ENCODE measurements around the gene GOLGA6L10. TPM values are rescaled to one million over a fixed set of nuclear protein-coding genes. Genes with fewer than 3 reads are reported as not detected.
"Not testable (repeated sequence)": the region's sequence is repeated elsewhere in the genome, so short reads cannot be mapped to it uniquely, and the experiment has no call there.

GOLGA6L10 gene
- total and polyA plus RNA-seq, 4 donors, result 0.15 to 0.67 (median 0.37) TPM

DNA sequence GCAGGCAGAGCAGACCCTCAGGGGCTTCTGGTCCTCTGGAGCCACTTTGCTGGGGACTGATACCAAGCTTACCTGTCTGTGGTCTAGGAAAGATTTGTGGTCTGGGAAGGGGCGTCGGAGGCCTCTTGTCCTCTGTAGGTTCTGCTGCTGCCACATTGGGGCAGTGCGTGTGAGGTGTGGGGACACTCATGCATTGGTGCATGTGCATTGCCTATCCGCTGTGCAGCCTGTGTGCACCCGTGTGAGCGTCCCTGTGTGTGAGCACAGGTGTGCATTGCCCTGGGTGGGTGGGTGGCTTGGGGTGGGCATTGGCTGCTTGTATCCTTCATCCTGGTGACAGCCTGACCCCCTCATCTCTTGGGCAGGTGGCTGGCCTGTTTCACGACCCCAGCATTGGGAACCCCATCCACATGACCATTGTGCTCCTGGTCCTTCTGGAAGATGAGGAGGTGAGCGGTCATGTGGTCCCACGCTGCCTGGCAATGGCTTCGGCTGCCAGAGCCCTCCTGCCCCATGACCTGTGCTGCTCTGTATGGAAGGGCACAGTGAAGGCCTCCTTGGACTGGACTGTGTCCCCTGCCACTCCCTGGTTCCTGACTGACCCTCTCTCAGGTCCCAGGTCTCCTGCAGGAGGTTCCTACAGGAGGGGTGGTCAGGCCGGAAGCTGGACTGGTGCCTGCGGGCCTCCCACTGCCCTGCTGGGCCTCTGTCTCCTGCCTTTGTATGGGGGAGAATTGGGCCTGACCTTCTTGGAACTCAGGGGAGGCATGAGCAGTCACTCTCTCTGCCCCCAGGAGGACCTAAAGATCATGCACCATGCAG is 45.1 kb downstream of the GOLGA6L10 start:
- Histone ChIP-seq H3K27ac (ENCODE audit: low read depth in 1 of 2, low read length in 2 of 2) (no peak overlapping the region), H3K4me1 (ENCODE audit: control insufficient read depth in 4 of 4, insufficient read depth in 4 of 4, low read length in 3 of 4) (no peaks in the 10 kb centered on the region), H3K4me3 (ENCODE audit: low read depth in 1 of 3, low read length in 3 of 3) (no peak overlapping the region), H3K36me3 (ENCODE audit: control insufficient read depth in 4 of 4, insufficient read depth in 3 of 4, low read depth in 1 of 4, low read length in 3 of 4) (no peaks in the 10 kb centered on the region), H3K9ac (ENCODE audit: low read depth in 1 of 2, low read length in 2 of 2) (no peak overlapping the region), H3K27me3 (ENCODE audit: control insufficient read depth in 4 of 4, insufficient read depth in 4 of 4, low read length in 3 of 4) (no peaks in the 10 kb centered on the region), H3K9me3 (ENCODE audit: control insufficient read depth in 4 of 4, low read length in 3 of 4) (no peaks in the 10 kb centered on the region)
- peak; percentile 23 for DNase-seq (ENCODE audit: low spot score)
- TF ChIP-seq YY1 (IDR thresholded peaks at IDR 0.05), result no peak
- TF ChIP-seq TAF1 (conservative IDR thresholded peaks at IDR 0.05), result no peak
- TF ChIP-seq GABPA (IDR thresholded peaks at IDR 0.05 in 1 of 2, conservative IDR thresholded peaks at IDR 0.05 in 1 of 2), result no peak
- no peak for TF ChIP-seq FOXA1 (IDR thresholded peaks at IDR 0.05)
- no peak for TF ChIP-seq HNF4G (IDR thresholded peaks at IDR 0.05)
- no peak for TF ChIP-seq FOXA2 (IDR thresholded peaks at IDR 0.05)
- TF ChIP-seq, protein P1, sequence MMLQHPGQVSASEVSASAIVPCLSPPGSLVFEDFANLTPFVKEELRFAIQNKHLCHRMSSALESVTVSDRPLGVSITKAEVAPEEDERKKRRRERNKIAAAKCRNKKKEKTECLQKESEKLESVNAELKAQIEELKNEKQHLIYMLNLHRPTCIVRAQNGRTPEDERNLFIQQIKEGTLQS (IDR thresholded peaks at IDR 0.05), result no peak
- TF ChIP-seq SP1 (IDR thresholded peaks at IDR 0.05), result no peak
- TF ChIP-seq, protein P2, sequence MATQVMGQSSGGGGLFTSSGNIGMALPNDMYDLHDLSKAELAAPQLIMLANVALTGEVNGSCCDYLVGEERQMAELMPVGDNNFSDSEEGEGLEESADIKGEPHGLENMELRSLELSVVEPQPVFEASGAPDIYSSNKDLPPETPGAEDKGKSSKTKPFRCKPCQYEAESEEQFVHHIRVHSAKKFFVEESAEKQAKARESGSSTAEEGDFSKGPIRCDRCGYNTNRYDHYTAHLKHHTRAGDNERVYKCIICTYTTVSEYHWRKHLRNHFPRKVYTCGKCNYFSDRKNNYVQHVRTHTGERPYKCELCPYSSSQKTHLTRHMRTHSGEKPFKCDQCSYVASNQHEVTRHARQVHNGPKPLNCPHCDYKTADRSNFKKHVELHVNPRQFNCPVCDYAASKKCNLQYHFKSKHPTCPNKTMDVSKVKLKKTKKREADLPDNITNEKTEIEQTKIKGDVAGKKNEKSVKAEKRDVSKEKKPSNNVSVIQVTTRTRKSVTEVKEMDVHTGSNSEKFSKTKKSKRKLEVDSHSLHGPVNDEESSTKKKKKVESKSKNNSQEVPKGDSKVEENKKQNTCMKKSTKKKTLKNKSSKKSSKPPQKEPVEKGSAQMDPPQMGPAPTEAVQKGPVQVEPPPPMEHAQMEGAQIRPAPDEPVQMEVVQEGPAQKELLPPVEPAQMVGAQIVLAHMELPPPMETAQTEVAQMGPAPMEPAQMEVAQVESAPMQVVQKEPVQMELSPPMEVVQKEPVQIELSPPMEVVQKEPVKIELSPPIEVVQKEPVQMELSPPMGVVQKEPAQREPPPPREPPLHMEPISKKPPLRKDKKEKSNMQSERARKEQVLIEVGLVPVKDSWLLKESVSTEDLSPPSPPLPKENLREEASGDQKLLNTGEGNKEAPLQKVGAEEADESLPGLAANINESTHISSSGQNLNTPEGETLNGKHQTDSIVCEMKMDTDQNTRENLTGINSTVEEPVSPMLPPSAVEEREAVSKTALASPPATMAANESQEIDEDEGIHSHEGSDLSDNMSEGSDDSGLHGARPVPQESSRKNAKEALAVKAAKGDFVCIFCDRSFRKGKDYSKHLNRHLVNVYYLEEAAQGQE (IDR thresholded peaks at IDR 0.05), result no peak
- WGBS, result 93% methylated on average over 12 of the region's 12 CpGs

DNA sequence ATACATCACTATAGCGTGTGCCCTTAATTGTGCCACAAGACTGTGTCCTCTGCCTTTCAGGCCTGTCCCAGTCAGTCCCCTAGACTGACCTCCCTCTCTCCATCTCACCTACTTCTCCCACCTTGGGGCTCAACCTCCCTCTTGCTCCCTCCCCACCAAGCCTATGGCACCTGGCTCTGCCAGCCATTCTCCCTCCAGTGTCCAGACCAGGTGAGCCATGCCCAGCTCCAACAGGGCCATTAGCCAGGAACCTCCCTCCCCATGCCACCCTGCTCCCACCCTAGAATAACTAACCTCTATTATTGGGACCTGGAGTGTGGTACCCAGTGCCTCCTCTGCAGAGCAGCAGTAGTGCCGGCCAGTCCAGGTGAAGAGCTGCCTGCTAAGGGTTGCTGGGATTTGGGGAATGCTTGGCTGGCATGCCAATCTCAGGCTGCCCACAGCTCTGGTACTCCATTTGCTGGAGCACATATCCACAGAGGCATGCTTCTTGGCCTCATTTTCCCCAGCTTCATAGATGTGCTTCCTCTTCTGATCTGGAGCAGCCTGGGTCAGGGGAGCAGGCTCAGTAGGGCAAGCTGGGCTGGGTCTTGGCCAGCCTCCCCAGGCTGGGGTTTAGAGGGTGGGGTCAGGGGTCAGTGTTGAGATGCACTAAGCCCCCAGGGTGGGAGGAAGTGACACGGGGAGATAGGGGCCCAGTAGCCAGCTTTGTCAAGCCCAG is 47.8 kb downstream of the GOLGA6L10 start:
- Histone ChIP-seq H3K27ac (ENCODE audit: low read depth in 1 of 2, low read length in 2 of 2) (no peak overlapping the region), H3K9me3 (ENCODE audit: control insufficient read depth in 4 of 4, low read length in 3 of 4) (no peaks in the 10 kb centered on the region), H3K4me1 (ENCODE audit: control insufficient read depth in 4 of 4, insufficient read depth in 4 of 4, low read length in 3 of 4) (no peaks in the 10 kb centered on the region)

DNA sequence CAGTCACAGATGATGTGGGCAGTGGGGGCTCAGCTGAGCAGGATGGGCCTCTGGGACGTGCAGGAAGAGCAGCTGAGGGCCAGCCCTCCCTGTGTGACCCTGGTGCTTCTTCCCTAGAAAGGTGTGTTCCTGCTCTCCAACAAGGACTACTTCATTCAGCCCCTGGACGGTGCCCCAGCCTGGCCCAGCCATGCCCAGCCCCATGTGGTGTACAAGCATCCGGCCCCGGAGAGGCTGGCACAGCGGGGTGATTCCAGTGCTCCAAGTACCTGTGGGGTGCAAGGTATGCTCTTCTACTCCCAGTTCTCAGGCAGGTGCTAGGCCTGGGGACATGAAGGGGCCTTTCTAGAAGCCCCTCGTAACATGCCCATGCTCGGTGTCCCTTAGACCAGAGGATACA is 48.4 kb downstream of the GOLGA6L10 start:
- Histone ChIP-seq H3K4me1 (ENCODE audit: control insufficient read depth in 4 of 4, insufficient read depth in 4 of 4, low read length in 3 of 4) (no peaks in the 10 kb centered on the region), H3K36me3 (ENCODE audit: control insufficient read depth in 4 of 4, insufficient read depth in 3 of 4, low read depth in 1 of 4, low read length in 3 of 4) (no peaks in the 10 kb centered on the region), H3K9me3 (ENCODE audit: control insufficient read depth in 4 of 4, low read length in 3 of 4) (no peaks in the 10 kb centered on the region), H3K27me3 (ENCODE audit: control insufficient read depth in 4 of 4, insufficient read depth in 4 of 4, low read length in 3 of 4) (no peaks in the 10 kb centered on the region), H3K27ac (ENCODE audit: low read depth in 1 of 2, low read length in 2 of 2) (no peak overlapping the region), H3K4me3 (ENCODE audit: low read depth in 1 of 3, low read length in 3 of 3) (no peak overlapping the region), H3K9ac (ENCODE audit: low read depth in 1 of 2, low read length in 2 of 2) (no peak overlapping the region)
- WGBS, result 93% methylated on average over 7 of the region's 7 CpGs
- TF ChIP-seq, protein P3, sequence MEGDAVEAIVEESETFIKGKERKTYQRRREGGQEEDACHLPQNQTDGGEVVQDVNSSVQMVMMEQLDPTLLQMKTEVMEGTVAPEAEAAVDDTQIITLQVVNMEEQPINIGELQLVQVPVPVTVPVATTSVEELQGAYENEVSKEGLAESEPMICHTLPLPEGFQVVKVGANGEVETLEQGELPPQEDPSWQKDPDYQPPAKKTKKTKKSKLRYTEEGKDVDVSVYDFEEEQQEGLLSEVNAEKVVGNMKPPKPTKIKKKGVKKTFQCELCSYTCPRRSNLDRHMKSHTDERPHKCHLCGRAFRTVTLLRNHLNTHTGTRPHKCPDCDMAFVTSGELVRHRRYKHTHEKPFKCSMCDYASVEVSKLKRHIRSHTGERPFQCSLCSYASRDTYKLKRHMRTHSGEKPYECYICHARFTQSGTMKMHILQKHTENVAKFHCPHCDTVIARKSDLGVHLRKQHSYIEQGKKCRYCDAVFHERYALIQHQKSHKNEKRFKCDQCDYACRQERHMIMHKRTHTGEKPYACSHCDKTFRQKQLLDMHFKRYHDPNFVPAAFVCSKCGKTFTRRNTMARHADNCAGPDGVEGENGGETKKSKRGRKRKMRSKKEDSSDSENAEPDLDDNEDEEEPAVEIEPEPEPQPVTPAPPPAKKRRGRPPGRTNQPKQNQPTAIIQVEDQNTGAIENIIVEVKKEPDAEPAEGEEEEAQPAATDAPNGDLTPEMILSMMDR (IDR thresholded peaks at IDR 0.05; ENCODE audit: low read depth, low read length, missing input control), result no peak
- TF ChIP-seq FOXA1 (IDR thresholded peaks at IDR 0.05) (no peak), JUND (IDR thresholded peaks at IDR 0.05) (no peak), HNF4G (IDR thresholded peaks at IDR 0.05) (no peak)
- DNase-seq (ENCODE audit: low spot score), result peak; percentile 6

More for the DNA sequence above, 47.8 kb downstream of the GOLGA6L10 start:
- H3K4me3 ChIP-seq (ENCODE audit: low read depth in 1 of 3, low read length in 3 of 3), result no peak overlapping the region
- H3K36me3 ChIP-seq (ENCODE audit: control insufficient read depth in 4 of 4, insufficient read depth in 3 of 4, low read depth in 1 of 4, low read length in 3 of 4), result no peaks in the 10 kb centered on the region
- H3K9ac ChIP-seq (ENCODE audit: low read depth in 1 of 2, low read length in 2 of 2), result no peak overlapping the region
- TF ChIP-seq RAD21 (IDR thresholded peaks at IDR 0.05), result no peak
- WGBS, result 81% methylated on average over 3 of the region's 3 CpGs
- DNase-seq (ENCODE audit: low spot score), result peak; percentile 19
- no peaks in the 10 kb centered on the region for H3K27me3 ChIP-seq (ENCODE audit: control insufficient read depth in 4 of 4, insufficient read depth in 4 of 4, low read length in 3 of 4)

DNA sequence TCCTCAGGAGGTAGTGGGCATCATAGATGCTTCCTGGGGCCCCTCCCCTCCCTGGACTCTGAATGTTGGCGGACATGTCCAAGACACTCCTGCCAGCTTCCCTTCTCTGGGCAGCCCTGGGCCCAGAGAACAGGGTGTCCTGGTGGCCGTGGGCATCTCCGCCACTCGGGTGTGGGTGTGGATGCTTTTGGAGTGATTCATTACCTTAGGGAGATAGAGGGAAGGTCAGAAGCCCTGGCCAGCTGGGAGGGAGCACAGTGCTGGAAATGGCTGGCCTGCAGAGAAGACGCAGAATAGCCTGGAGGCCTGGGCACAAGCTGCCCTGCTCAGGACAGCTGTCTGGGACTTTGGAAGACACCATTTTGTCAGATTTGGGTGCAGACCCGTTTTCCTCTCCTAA is 48.9 kb downstream of the GOLGA6L10 start:
- not testable (repeated sequence) for H3K27me3 ChIP-seq (ENCODE audit: control insufficient read depth in 4 of 4, insufficient read depth in 4 of 4, low read length in 3 of 4); H3K9me3 ChIP-seq (ENCODE audit: control insufficient read depth in 4 of 4, low read length in 3 of 4); H3K27ac ChIP-seq (ENCODE audit: low read depth in 1 of 2, low read length in 2 of 2); H3K9ac ChIP-seq (ENCODE audit: low read depth in 1 of 2, low read length in 2 of 2); H3K4me3 ChIP-seq (ENCODE audit: low read depth in 1 of 3, low read length in 3 of 3); H3K4me1 ChIP-seq (ENCODE audit: control insufficient read depth in 4 of 4, insufficient read depth in 4 of 4, low read length in 3 of 4); H3K36me3 ChIP-seq (ENCODE audit: control insufficient read depth in 4 of 4, insufficient read depth in 3 of 4, low read depth in 1 of 4, low read length in 3 of 4)
- peak; percentile 5 for DNase-seq (ENCODE audit: low spot score)
- 80% methylated on average over 6 of the region's 6 CpGs for WGBS

DNA sequence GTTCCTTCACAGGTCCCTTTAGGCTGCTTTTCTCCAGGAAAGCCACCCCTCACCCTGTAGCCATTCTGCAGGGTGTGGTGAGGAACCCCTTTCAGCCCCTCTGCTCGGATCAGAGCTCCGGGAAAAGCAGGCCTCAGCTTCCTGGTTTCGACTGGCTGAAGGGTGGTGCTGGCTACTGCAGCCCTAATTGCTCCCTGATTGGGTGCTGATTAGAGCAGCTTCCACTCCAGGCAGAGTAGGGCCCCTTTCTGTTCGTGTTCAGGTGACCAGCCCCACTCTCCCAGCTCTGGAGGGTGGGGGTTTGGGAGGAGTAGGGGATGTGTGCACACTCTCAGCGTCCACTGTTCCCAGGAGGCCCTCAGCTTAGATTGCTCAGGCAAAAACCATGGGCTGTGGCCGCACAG is 49.8 kb downstream of the GOLGA6L10 start:
- H3K36me3 ChIP-seq (ENCODE audit: control insufficient read depth in 4 of 4, insufficient read depth in 3 of 4, low read depth in 1 of 4, low read length in 3 of 4); DNase-seq (ENCODE audit: low spot score): not testable (repeated sequence)

More for the DNA sequence above, 49.8 kb downstream of the GOLGA6L10 start:
- not testable (repeated sequence) for H3K27me3 ChIP-seq (ENCODE audit: control insufficient read depth in 4 of 4, insufficient read depth in 4 of 4, low read length in 3 of 4); H3K4me1 ChIP-seq (ENCODE audit: control insufficient read depth in 4 of 4, insufficient read depth in 4 of 4, low read length in 3 of 4); H3K27ac ChIP-seq (ENCODE audit: low read depth in 1 of 2, low read length in 2 of 2); H3K9ac ChIP-seq (ENCODE audit: low read depth in 1 of 2, low read length in 2 of 2); H3K9me3 ChIP-seq (ENCODE audit: control insufficient read depth in 4 of 4, low read length in 3 of 4); H3K4me3 ChIP-seq (ENCODE audit: low read depth in 1 of 3, low read length in 3 of 3)
- 80% methylated on average over 3 of the region's 6 CpGs for WGBS
